GM21447 (cell line): Measurements from ENCODE around the gene GNAT1.
"Not testable (repeated sequence)": the region's sequence is repeated elsewhere in the genome, so short reads cannot be mapped to it uniquely, and the experiment has no call there.

Experiments
- ATAC-seq: cut with Tn5 transposase; IDR thresholded peaks from one replicate; pipeline ENCODE4 v1.9.1; 2021; ENCODE audit not compliant: unreplicated experiment

Gene GNAT1

GRCh38 chr3:50237754-50238548 lies 46.5 kb downstream of the GNAT1 start:
- ATAC-seq = peak; percentile 37

DNA sequence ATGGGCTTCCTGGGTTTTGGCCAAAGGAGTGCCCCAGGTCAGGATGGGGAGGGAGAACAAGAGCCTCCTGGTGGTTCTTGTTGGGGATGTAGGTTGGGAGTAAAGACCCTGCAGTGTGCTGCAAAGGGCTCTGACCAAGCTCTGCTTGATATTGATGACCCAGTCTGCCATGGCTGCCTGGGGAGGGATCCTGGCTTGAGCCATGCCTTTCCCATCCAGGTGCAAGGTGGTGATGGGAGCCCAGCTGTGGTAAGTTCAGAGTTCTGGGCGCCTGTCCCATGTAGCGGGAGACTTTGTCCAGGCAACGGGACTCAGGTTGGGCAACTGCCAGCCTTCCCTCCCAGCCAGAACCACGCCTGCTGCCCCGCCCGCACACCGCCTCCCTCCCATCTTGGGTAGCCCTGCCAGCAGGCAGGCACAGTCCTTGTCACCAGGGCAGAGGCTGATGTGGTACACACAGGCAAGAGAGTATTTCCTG lies 47.2 kb downstream of the GNAT1 start:
- ATAC-seq = no peak

- no peak for ATAC-seq
These were observed 48.2 kb downstream of the GNAT1 start for GRCh38 chr3:50239649-50240048.

GRCh38 chr3:50241163-50241562 lies 49.8 kb downstream of the GNAT1 start:
- ATAC-seq = no peak

DNA sequence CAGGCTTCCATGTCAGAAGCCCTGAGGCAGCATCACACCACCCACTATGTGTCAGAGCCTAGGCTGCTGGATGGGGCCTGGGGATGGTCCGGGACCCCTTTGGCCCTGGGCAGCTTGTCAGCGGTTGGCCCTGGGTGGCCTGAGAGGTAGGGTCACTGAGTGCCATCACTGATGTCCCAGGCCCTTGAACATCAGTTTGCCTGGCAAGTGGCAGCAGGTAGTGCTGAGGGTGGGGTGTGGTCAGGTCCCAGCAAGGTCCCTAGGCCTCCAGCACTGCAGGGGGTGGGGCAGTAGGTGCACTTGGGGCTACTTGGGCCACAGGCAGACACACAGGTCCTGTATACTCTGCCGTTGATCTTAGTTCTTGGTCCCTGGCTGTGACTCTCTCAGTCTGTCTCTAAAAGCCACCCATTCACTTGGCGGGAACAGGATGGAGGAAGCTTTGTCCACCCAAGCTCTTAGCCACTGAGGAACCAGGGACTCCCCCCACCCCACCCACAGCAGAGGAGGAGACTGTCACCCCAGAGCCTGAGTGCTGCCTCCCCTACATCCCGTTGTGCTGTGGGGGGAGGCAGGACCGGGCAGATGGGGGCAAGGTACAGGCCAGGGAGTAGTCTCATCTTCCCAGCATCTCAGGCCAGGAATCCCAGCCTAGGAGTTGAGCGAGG lies 50.4 kb downstream of the GNAT1 start:
- ATAC-seq = no peak

GRCh38 chr3:50242381-50242770 lies 51.0 kb downstream of the GNAT1 start:
- no peak for ATAC-seq

DNA sequence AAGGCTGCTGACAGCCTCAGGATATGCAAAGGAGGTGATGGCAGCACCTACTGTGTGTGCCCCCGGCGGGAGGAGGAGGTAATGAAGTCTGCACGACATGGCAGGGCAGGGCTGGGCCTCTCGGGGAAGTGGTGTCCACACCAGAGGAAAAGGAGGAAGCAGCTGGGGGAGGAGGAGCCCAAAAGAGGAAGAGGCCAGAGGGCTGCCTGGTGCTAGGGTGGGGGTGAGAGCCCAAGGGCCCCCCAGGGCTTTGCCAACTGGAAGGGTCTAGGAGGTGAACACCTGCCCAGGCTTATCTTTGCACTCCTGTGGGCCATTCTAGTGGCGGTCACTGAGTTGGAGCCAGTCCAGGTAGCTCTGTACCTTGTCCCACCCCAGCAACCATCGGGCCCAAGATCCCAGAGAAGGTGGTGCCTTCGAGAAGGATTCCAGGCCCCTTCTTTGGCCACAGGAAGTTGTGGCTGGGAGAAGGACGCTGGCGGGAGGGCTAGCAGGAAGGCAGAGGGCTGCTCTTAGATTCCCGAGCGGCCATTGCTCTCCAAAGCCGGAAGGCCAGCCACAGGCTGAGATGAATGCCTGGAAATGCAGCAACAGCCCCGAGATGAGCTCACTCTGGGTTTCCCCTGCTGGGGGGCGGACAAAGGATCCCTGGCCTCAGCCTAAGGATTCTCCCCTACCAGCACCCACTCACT lies 51.6 kb downstream of the GNAT1 start:
- ATAC-seq = no peak

DNA sequence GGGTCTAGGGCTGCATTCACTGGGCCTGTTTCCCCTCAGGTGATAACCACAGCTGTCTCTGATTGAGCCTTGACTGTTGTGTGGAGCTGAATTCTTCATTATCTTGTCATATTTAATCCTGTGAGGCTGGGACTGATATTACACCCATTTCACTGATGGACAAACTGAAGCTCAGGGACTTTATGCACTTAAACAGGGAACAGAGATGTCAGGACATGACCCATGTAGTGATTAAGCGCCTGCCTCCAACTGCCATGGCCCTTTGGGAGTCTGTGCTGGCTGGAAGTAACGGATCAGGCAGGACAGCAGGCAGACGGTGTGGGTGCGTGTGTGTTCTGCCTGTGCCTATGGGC lies 52.1 kb downstream of the GNAT1 start:
- no peak for ATAC-seq

DNA sequence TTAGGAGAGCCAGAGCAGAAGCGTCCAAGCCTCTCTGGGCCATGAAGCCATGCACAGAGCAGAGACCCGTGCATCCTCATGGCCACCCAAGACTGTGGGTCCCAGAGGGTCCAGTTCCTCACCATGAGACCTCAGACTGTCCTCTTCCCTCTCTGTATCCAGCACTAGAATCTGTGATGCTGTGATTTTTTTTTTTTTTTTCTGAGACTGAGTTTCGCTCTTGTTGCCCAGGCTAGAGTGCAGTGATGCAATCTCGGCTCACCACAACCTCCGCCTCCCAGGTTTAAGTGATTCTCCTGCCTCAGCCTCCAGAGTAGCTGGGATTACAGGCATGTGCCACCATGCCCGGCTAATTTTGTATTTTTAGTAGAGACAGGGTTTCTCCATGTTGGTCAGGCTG lies 53.4 kb downstream of the GNAT1 start:
- not testable (repeated sequence) for ATAC-seq

DNA sequence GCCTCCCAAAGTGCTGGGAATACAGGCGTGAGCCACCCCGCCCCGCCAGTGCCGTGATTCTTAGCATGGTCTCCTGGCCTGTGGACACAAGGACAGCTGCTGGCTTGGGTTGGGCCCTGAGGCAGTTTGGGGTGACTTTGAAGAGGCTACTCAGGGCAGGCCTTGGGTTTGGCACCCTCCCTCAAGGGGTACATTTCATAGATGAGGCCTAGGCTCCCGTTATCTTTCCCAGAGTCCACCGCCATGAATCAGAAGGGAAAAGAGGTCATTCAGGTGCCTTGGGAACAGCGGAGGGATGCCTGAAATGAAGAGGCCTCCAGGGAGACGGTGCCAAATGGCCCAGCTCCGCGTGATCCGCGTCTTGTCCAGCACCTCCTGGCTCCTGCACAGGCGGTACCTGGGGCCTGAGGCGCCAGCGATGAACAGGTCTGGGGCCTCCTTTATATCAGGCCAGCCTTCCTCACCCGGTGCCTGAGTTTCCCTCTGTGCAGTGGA lies 53.9 kb downstream of the GNAT1 start:
- no peak for ATAC-seq

GRCh38 chr3:50245831-50246516 lies 54.6 kb downstream of the GNAT1 start:
- peak; percentile 67 for ATAC-seq

GRCh38 chr3:50246517-50246954 lies 55.1 kb downstream of the GNAT1 start:
- ATAC-seq = peak; percentile 37
